K562 (cell line): ENCODE results near the gene SRM.

Source experiments
- CREB1 ChIP-seq, 2 experiments: sonication (generic) in 1 of 2; formaldehyde crosslinking in 1 of 2; IDR thresholded peaks; 2 replicates each; pipeline versions ENCODE4 v1.6.1 to v1.8.0; 2012 to 2022; ENCODE audit warnings: inconsistent platforms in 1 of 2, mild to moderate bottlenecking in 1 of 2, missing genetic modification reagents in 1 of 2, moderate library complexity in 1 of 2
- POLR2A ChIP-seq: fragments of 450-650 bp; conservative IDR thresholded peaks from 2 replicates; pipeline ENCODE4 v1.6.1; 2016
- POU5F1 ChIP-seq: fragments of 150-350 bp; IDR thresholded peaks from 2 replicates; pipeline ENCODE4 v1.6.1; 2014; ENCODE audit warnings: borderline replicate concordance, low read length, low read depth, mild to moderate bottlenecking; ENCODE audit not compliant: partially characterized antibody
- SIN3B ChIP-seq: fragments of 450-650 bp; IDR thresholded peaks from 2 replicates; pipeline ENCODE4 v1.6.1; 2017; ENCODE audit warnings: low read depth, mild to moderate bottlenecking, moderate library complexity
- SP1 ChIP-seq: sonication (generic); formaldehyde crosslinking; IDR thresholded peaks from 2 replicates; pipeline ENCODE4 v1.8.1; 2022; ENCODE audit warnings: mild to moderate bottlenecking, missing genetic modification reagents
- SREBF2 ChIP-seq: sonication (generic); formaldehyde crosslinking; IDR thresholded peaks from 2 replicates; pipeline ENCODE4 v1.4.0; 2020; ENCODE audit warnings: mild to moderate bottlenecking, missing genetic modification reagents
- ZNF354B ChIP-seq: fragments of 250-450 bp; sonication (Bioruptor Pico); IDR thresholded peaks from 2 replicates; pipeline ENCODE4 v1.4.0; 2020
- TF ChIP-seq, protein P1 (sequence below), 3 experiments: IDR thresholded peaks in 2 of 3; conservative IDR thresholded peaks in 1 of 3; 2 replicates each; pipeline ENCODE4 v1.5.1; 2011 to 2012; ENCODE audit warnings: low read length in 3 of 3, mild to moderate bottlenecking in 3 of 3, control low read depth in 2 of 3, improper control_type of control experiment in 1 of 3, inconsistent platforms in 1 of 3, low read depth in 1 of 3, mixed read lengths in 1 of 3, moderate library complexity in 1 of 3; ENCODE audit not compliant: insufficient read depth in 2 of 3
- TF ChIP-seq, protein P2 (sequence below): sonication (generic); formaldehyde crosslinking; IDR thresholded peaks from 2 replicates; pipeline ENCODE4 v1.8.0; 2022; ENCODE audit warnings: mild to moderate bottlenecking, missing genetic modification reagents, borderline replicate concordance
- TF ChIP-seq, protein P3 (sequence below), 2 experiments: fragments of 450-650 bp; formaldehyde crosslinking in 1 of 2; IDR thresholded peaks; 2 replicates each; pipeline versions ENCODE4 v1.4.0 to v1.6.1; 2014 to 2020; ENCODE audit warnings: mild to moderate bottlenecking in 2 of 2, borderline replicate concordance in 1 of 2, low read depth in 1 of 2
- TF ChIP-seq, protein P4 (sequence below), 2 experiments: IDR thresholded peaks; 2 replicates each; pipeline ENCODE4 v1.6.1; 2012; ENCODE audit warnings: improper control_type of control experiment in 2 of 2, low read depth in 2 of 2, low read length in 2 of 2, borderline replicate concordance in 1 of 2
- TF ChIP-seq, protein P5 (sequence below): fragments of 250-450 bp; sonication (Bioruptor Pico); IDR thresholded peaks from 2 replicates; pipeline ENCODE4 v1.8.0; 2021; ENCODE audit warnings: moderate library complexity, mild to moderate bottlenecking, inconsistent platforms
- TF ChIP-seq, protein P6 (sequence below): sonication (generic); formaldehyde crosslinking; IDR thresholded peaks from 2 replicates; pipeline ENCODE4 v1.8.1; 2023; ENCODE audit warnings: mild to moderate bottlenecking, missing genetic modification reagents, moderate library complexity

DNA sequence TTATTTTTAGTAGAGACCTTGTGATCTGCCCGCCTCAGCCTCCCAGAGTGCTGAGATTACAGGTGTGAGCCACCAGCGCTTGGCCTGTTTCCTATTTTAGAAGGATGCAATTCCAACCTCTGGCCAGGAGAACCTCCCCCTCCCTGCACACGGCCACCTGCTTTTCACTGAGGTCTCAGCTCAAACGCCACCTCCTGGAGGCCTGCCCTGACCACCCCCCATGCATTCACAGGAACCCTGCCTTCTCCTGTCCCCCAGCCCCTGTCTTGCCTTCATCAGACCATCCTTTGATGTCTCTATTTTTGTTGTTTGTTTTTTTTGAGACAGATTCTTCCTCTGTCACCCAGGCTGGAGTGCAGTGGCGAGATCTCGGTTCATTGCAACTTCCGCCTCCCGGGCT, 2.3 kb downstream of the SRM start:
- TF ChIP-seq, protein P1, sequence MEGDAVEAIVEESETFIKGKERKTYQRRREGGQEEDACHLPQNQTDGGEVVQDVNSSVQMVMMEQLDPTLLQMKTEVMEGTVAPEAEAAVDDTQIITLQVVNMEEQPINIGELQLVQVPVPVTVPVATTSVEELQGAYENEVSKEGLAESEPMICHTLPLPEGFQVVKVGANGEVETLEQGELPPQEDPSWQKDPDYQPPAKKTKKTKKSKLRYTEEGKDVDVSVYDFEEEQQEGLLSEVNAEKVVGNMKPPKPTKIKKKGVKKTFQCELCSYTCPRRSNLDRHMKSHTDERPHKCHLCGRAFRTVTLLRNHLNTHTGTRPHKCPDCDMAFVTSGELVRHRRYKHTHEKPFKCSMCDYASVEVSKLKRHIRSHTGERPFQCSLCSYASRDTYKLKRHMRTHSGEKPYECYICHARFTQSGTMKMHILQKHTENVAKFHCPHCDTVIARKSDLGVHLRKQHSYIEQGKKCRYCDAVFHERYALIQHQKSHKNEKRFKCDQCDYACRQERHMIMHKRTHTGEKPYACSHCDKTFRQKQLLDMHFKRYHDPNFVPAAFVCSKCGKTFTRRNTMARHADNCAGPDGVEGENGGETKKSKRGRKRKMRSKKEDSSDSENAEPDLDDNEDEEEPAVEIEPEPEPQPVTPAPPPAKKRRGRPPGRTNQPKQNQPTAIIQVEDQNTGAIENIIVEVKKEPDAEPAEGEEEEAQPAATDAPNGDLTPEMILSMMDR (IDR thresholded peaks at IDR 0.05 in 2 of 3, conservative IDR thresholded peaks at IDR 0.05 in 1 of 3; ENCODE audit: insufficient read depth in 2 of 3, low read depth in 1 of 3, low read length in 3 of 3), result no peak
- TF ChIP-seq, protein P2, sequence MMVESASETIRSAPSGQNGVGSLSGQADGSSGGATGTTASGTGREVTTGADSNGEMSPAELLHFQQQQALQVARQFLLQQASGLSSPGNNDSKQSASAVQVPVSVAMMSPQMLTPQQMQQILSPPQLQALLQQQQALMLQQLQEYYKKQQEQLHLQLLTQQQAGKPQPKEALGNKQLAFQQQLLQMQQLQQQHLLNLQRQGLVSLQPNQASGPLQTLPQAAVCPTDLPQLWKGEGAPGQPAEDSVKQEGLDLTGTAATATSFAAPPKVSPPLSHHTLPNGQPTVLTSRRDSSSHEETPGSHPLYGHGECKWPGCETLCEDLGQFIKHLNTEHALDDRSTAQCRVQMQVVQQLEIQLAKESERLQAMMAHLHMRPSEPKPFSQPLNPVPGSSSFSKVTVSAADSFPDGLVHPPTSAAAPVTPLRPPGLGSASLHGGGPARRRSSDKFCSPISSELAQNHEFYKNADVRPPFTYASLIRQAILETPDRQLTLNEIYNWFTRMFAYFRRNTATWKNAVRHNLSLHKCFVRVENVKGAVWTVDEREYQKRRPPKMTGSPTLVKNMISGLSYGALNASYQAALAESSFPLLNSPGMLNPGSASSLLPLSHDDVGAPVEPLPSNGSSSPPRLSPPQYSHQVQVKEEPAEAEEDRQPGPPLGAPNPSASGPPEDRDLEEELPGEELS (CRISPR knock-in tag), result no peak
- TF ChIP-seq, protein P3, sequence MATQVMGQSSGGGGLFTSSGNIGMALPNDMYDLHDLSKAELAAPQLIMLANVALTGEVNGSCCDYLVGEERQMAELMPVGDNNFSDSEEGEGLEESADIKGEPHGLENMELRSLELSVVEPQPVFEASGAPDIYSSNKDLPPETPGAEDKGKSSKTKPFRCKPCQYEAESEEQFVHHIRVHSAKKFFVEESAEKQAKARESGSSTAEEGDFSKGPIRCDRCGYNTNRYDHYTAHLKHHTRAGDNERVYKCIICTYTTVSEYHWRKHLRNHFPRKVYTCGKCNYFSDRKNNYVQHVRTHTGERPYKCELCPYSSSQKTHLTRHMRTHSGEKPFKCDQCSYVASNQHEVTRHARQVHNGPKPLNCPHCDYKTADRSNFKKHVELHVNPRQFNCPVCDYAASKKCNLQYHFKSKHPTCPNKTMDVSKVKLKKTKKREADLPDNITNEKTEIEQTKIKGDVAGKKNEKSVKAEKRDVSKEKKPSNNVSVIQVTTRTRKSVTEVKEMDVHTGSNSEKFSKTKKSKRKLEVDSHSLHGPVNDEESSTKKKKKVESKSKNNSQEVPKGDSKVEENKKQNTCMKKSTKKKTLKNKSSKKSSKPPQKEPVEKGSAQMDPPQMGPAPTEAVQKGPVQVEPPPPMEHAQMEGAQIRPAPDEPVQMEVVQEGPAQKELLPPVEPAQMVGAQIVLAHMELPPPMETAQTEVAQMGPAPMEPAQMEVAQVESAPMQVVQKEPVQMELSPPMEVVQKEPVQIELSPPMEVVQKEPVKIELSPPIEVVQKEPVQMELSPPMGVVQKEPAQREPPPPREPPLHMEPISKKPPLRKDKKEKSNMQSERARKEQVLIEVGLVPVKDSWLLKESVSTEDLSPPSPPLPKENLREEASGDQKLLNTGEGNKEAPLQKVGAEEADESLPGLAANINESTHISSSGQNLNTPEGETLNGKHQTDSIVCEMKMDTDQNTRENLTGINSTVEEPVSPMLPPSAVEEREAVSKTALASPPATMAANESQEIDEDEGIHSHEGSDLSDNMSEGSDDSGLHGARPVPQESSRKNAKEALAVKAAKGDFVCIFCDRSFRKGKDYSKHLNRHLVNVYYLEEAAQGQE (IDR thresholded peaks at IDR 0.05; ENCODE audit: borderline replicate concordance), result no peak
- TF ChIP-seq, protein P3 (CRISPR knock-in tag; IDR thresholded peaks at IDR 0.05; ENCODE audit: low read depth), result no peak
- no peak for TF ChIP-seq SIN3B
- TF ChIP-seq SP1 (CRISPR knock-in tag), result no peak
- TF ChIP-seq CREB1 (IDR thresholded peaks at IDR 0.05), result no peak
- TF ChIP-seq CREB1 (CRISPR knock-in tag; IDR thresholded peaks at IDR 0.05), result no peak
- TF ChIP-seq, protein P4, sequence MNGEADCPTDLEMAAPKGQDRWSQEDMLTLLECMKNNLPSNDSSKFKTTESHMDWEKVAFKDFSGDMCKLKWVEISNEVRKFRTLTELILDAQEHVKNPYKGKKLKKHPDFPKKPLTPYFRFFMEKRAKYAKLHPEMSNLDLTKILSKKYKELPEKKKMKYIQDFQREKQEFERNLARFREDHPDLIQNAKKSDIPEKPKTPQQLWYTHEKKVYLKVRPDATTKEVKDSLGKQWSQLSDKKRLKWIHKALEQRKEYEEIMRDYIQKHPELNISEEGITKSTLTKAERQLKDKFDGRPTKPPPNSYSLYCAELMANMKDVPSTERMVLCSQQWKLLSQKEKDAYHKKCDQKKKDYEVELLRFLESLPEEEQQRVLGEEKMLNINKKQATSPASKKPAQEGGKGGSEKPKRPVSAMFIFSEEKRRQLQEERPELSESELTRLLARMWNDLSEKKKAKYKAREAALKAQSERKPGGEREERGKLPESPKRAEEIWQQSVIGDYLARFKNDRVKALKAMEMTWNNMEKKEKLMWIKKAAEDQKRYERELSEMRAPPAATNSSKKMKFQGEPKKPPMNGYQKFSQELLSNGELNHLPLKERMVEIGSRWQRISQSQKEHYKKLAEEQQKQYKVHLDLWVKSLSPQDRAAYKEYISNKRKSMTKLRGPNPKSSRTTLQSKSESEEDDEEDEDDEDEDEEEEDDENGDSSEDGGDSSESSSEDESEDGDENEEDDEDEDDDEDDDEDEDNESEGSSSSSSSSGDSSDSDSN (IDR thresholded peaks at IDR 0.05; ENCODE audit: borderline replicate concordance in 1 of 2, low read depth in 2 of 2, low read length in 2 of 2), result no peak
- TF ChIP-seq ZNF354B (CRISPR knock-in tag), result no peak
- no peak for TF ChIP-seq SREBF2
- TF ChIP-seq, protein P5, sequence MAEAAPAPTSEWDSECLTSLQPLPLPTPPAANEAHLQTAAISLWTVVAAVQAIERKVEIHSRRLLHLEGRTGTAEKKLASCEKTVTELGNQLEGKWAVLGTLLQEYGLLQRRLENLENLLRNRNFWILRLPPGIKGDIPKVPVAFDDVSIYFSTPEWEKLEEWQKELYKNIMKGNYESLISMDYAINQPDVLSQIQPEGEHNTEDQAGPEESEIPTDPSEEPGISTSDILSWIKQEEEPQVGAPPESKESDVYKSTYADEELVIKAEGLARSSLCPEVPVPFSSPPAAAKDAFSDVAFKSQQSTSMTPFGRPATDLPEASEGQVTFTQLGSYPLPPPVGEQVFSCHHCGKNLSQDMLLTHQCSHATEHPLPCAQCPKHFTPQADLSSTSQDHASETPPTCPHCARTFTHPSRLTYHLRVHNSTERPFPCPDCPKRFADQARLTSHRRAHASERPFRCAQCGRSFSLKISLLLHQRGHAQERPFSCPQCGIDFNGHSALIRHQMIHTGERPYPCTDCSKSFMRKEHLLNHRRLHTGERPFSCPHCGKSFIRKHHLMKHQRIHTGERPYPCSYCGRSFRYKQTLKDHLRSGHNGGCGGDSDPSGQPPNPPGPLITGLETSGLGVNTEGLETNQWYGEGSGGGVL (CRISPR knock-in tag), result no peak
- TF ChIP-seq, protein P6, sequence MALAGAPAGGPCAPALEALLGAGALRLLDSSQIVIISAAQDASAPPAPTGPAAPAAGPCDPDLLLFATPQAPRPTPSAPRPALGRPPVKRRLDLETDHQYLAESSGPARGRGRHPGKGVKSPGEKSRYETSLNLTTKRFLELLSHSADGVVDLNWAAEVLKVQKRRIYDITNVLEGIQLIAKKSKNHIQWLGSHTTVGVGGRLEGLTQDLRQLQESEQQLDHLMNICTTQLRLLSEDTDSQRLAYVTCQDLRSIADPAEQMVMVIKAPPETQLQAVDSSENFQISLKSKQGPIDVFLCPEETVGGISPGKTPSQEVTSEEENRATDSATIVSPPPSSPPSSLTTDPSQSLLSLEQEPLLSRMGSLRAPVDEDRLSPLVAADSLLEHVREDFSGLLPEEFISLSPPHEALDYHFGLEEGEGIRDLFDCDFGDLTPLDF (CRISPR knock-in tag), result no peak
- no peak for TF ChIP-seq POLR2A
- TF ChIP-seq POU5F1, result no peak
